ENCODE measurements around the gene PGLYRP2.

DNA sequence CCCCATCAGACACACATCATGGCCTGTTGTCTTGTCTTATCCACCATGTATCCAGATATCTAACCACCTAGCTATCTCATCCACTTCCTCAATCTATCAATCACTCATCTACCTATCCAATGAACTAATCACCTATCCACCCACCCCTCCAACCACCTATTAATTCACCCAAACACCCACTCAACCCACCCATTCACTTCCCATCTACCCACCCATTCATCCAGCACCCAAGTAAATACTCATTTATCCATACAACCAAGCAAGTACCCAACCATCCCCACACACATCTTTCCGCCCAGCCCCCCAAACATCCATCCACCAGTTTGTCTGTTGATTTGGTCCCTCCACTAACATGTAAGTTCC lies 28.8 kb downstream of the PGLYRP2 start:
- TF ChIP-seq, protein P1, sequence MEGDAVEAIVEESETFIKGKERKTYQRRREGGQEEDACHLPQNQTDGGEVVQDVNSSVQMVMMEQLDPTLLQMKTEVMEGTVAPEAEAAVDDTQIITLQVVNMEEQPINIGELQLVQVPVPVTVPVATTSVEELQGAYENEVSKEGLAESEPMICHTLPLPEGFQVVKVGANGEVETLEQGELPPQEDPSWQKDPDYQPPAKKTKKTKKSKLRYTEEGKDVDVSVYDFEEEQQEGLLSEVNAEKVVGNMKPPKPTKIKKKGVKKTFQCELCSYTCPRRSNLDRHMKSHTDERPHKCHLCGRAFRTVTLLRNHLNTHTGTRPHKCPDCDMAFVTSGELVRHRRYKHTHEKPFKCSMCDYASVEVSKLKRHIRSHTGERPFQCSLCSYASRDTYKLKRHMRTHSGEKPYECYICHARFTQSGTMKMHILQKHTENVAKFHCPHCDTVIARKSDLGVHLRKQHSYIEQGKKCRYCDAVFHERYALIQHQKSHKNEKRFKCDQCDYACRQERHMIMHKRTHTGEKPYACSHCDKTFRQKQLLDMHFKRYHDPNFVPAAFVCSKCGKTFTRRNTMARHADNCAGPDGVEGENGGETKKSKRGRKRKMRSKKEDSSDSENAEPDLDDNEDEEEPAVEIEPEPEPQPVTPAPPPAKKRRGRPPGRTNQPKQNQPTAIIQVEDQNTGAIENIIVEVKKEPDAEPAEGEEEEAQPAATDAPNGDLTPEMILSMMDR (conservative IDR thresholded peaks at IDR 0.05; ENCODE audit: low read length), result no peak
- no peak for TF ChIP-seq EZH2phosphoT487 (IDR thresholded peaks at IDR 0.05; ENCODE audit: borderline replicate concordance)
